Astrocyte of the cerebellum (primary cell): ENCODE measurements around the gene CHKA.

ENCODE experiments used
- DNase-seq: peaks from one replicate; pipeline ENCODE4 v3.0.0-alpha.2; 2011; ENCODE audit warnings: low read depth
- H3K4me3 ChIP-seq: 2 replicates; pipeline ENCODE4 v1.5.1; 2011; ENCODE audit warnings: mild to moderate bottlenecking, low read depth, low read length, moderate library complexity
- CTCF ChIP-seq: IDR thresholded peaks from 2 replicates; pipeline ENCODE4 v1.5.1; 2012; ENCODE audit warnings: low read length, low read depth, moderate library complexity, mild to moderate bottlenecking; ENCODE audit errors: missing control alignments
- in situ Hi-C: cut with HindIII; loops from 2 replicates; pipeline ENCODE4 v1.10.0; 2017; ENCODE audit warnings: low sequenced_read_pairs

The CHKA gene

GRCh38 chr11:68056317-68057285 is 64.6 kb downstream of the CHKA start:
- no peak for TF ChIP-seq CTCF
- no peak overlapping the region for H3K4me3 ChIP-seq
- in situ Hi-C loops: no loop called here
- no peak for DNase-seq

GRCh38 chr11:68053981-68054812 is 67.0 kb downstream of the CHKA start:
- no peak for DNase-seq
- in situ Hi-C loops: no loop called here
- no peak overlapping the region for H3K4me3 ChIP-seq
- no peak for TF ChIP-seq CTCF

- TF ChIP-seq CTCF: no peak
- in situ Hi-C loops: no loop called here
- H3K4me3 ChIP-seq: no peak overlapping the region
- DNase-seq: no peak
These were observed 68.1 kb downstream of the CHKA start for GRCh38 chr11:68053117-68053516.

GRCh38 chr11:68052137-68052873 is 68.9 kb downstream of the CHKA start:
- no peak for TF ChIP-seq CTCF
- H3K4me3 ChIP-seq: no peak overlapping the region
- in situ Hi-C loops: no loop called here

GRCh38 chr11:68051191-68052136 is 69.7 kb downstream of the CHKA start:
- H3K4me3 ChIP-seq: no peak overlapping the region
- in situ Hi-C loops: no loop called here
- TF ChIP-seq CTCF: no peak
- DNase-seq: no peak

More at GRCh38 chr11:68052137-68052873, 68.9 kb downstream of the CHKA start:
- no peak for DNase-seq
